ENCODE measurements around the gene C1orf226. TPM values are rescaled to one million over a fixed set of nuclear protein-coding genes. Genes with fewer than 3 reads are reported as not detected.
A peak's percentile ranks its signal among the peaks of the same experiment; 100 is the strongest.

Gene C1orf226
- total RNA-seq (2021): 27.9 and 34.3 TPM in 2 replicates
- percentile 80 among the genes with signal in this experiment for Bru-seq, nascent RNA
- percentile 95 among the genes with signal in this experiment for BruChase-seq, experiment 1, labeled RNA remaining after a 2-hour chase
- BruChase-seq, experiment 2, labeled RNA remaining after a 6-hour chase: percentile 91 among the genes with signal in this experiment
- long read RNA-seq, full-length matches to known transcripts: 6 of 25 reads
- long read RNA-seq, partial matches to known transcripts: 0 of 25 reads
- long read RNA-seq, other reads (novel, unspliced or antisense): 19 of 25 reads

GRCh38 chr1:162381383-162381782 is at the start of gene C1orf226:
C1orf226 (plus strand) TSS chr1:162381728; CDS start chr1:162381902, 174 bp downstream.
- no peak for DNase-seq (ENCODE audit: low spot score)
- ChIA-PET CTCF (no interaction called here), POLR2A (ENCODE audit: low non-redundant PET) (no interaction called here)
- Histone ChIP-seq H3K9me3 (ENCODE audit: low read depth, low read length, poor library complexity, severe bottlenecking) (no peaks in the 10 kb centered on the region), H3K36me3 (ENCODE audit: insufficient read depth, low read length, poor library complexity, severe bottlenecking) (peaks cover 9% of the 10 kb centered on the region), H3K27me3 (replicated peaks; ENCODE audit: insufficient read depth, low read depth, low read length, poor library complexity) (no peaks in the 10 kb centered on the region), H3K4me1 (ENCODE audit: insufficient read depth, low read length, poor library complexity, severe bottlenecking) (peaks cover 10% of the 10 kb centered on the region), H3K27ac (ENCODE audit: low read depth, low read length, poor library complexity, severe bottlenecking) (no peak within 1 kb of the TSS), H3K4me3 (ENCODE audit: low read depth, low read length, poor library complexity, severe bottlenecking) (no peak within 1 kb of the TSS)
- intact Hi-C loops (cut with micrococcal nuclease; ENCODE audit: unreplicated experiment): no loop called here
- TF ChIP-seq, protein P1, sequence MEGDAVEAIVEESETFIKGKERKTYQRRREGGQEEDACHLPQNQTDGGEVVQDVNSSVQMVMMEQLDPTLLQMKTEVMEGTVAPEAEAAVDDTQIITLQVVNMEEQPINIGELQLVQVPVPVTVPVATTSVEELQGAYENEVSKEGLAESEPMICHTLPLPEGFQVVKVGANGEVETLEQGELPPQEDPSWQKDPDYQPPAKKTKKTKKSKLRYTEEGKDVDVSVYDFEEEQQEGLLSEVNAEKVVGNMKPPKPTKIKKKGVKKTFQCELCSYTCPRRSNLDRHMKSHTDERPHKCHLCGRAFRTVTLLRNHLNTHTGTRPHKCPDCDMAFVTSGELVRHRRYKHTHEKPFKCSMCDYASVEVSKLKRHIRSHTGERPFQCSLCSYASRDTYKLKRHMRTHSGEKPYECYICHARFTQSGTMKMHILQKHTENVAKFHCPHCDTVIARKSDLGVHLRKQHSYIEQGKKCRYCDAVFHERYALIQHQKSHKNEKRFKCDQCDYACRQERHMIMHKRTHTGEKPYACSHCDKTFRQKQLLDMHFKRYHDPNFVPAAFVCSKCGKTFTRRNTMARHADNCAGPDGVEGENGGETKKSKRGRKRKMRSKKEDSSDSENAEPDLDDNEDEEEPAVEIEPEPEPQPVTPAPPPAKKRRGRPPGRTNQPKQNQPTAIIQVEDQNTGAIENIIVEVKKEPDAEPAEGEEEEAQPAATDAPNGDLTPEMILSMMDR (conservative IDR thresholded peaks at IDR 0.05; ENCODE audit: low read depth, low read length): no peak
- no peak for TF ChIP-seq EZH2 (IDR thresholded peaks at IDR 0.05; ENCODE audit: borderline replicate concordance, low read depth, low read length, poor library complexity, severe bottlenecking)
- BruUV-seq (replicated peaks): no TSS peak

DNA sequence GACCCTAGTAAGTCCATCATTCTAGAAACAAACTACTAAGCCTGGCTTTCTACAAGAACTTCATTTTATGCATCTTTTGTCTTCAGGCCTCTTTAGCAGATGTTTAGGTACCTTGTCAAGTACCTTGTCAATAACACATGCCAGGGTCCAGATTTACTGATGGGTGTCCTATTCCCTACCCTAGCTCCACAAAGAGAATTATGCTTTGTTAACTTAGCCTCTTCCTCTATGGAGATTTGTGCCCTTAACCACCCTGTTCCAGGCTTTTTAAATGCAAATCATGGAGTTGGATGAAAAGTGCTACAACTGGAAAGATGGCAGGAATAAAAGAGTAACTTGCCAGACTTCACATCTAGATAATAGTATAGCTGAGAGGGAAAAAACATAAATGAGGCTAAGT is 47.5 kb upstream of the C1orf226 start:
- BruUV-seq (replicated peaks): no TSS peak
- ChIA-PET CTCF (no interaction called here), POLR2A (ENCODE audit: low non-redundant PET) (no interaction called here)

GRCh38 chr1:162335126-162335525 is 46.4 kb upstream of the C1orf226 start:
- no peak for DNase-seq (ENCODE audit: low spot score)
- no peaks in the 10 kb centered on the region for H3K27me3 ChIP-seq (replicated peaks; ENCODE audit: insufficient read depth, low read depth, low read length, poor library complexity)
- no peaks in the 10 kb centered on the region for H3K36me3 ChIP-seq (ENCODE audit: insufficient read depth, low read length, poor library complexity, severe bottlenecking)
- no peaks in the 10 kb centered on the region for H3K4me1 ChIP-seq (ENCODE audit: insufficient read depth, low read length, poor library complexity, severe bottlenecking)
- POLR2A ChIA-PET (ENCODE audit: low non-redundant PET): no interaction called here
- H3K4me3 ChIP-seq (ENCODE audit: low read depth, low read length, poor library complexity, severe bottlenecking): no peak overlapping the region
- no peak for TF ChIP-seq EZH2 (IDR thresholded peaks at IDR 0.05; ENCODE audit: borderline replicate concordance, low read depth, low read length, poor library complexity, severe bottlenecking)
- TF ChIP-seq, protein P1 (conservative IDR thresholded peaks at IDR 0.05; ENCODE audit: low read depth, low read length): no peak
- no peak overlapping the region for H3K27ac ChIP-seq (ENCODE audit: low read depth, low read length, poor library complexity, severe bottlenecking)
- H3K9me3 ChIP-seq (ENCODE audit: low read depth, low read length, poor library complexity, severe bottlenecking): no peaks in the 10 kb centered on the region
- no TSS peak for BruUV-seq (replicated peaks)
- intact Hi-C loops (cut with micrococcal nuclease; ENCODE audit: unreplicated experiment): no loop called here
- CTCF ChIA-PET: no interaction called here

More for the DNA sequence above, 47.5 kb upstream of the C1orf226 start:
- no peak for DNase-seq (ENCODE audit: low spot score)
- Histone ChIP-seq H3K4me3 (ENCODE audit: low read depth, low read length, poor library complexity, severe bottlenecking) (no peak overlapping the region), H3K9me3 (ENCODE audit: low read depth, low read length, poor library complexity, severe bottlenecking) (no peaks in the 10 kb centered on the region), H3K4me1 (ENCODE audit: insufficient read depth, low read length, poor library complexity, severe bottlenecking) (peaks cover 5% of the 10 kb centered on the region), H3K27me3 (replicated peaks; ENCODE audit: insufficient read depth, low read depth, low read length, poor library complexity) (no peaks in the 10 kb centered on the region), H3K36me3 (ENCODE audit: insufficient read depth, low read length, poor library complexity, severe bottlenecking) (no peaks in the 10 kb centered on the region), H3K27ac (ENCODE audit: low read depth, low read length, poor library complexity, severe bottlenecking) (no peak overlapping the region)
- intact Hi-C loops (cut with micrococcal nuclease; ENCODE audit: unreplicated experiment): no loop called here
- TF ChIP-seq, protein P1 (conservative IDR thresholded peaks at IDR 0.05; ENCODE audit: low read depth, low read length): no peak
- no peak for TF ChIP-seq EZH2 (IDR thresholded peaks at IDR 0.05; ENCODE audit: borderline replicate concordance, low read depth, low read length, poor library complexity, severe bottlenecking)
